ACC112 (cell line): ENCODE data around the gene LRR1.
"Not testable (repeated sequence)": the region's sequence is repeated elsewhere in the genome, so short reads cannot be mapped to it uniquely, and the experiment has no call there.

Experiments used
- H2AFZ ChIP-seq: fragments of 200-600 bp; sonication (generic); one replicate; pipeline ENCODE4 v1.6.0; 2017; ENCODE audit warnings: antibody characterized with exemption, low read length; ENCODE audit not compliant: unreplicated experiment
- H3K27ac ChIP-seq: fragments of 200-600 bp; sonication (generic); 2 replicates; pipeline ENCODE4 v1.5.1; 2014; ENCODE audit warnings: low read depth, mild to moderate bottlenecking, antibody characterized with exemption, low read length, moderate library complexity
- H3K27me3 ChIP-seq: fragments of 200-600 bp; sonication (generic); 2 replicates; pipeline ENCODE4 v1.6.1; 2014; ENCODE audit warnings: mild to moderate bottlenecking, antibody characterized with exemption, low read length, moderate library complexity, mixed read lengths; ENCODE audit not compliant: insufficient read depth
- H3K36me3 ChIP-seq: fragments of 200-600 bp; sonication (generic); 2 replicates; pipeline ENCODE4 v1.6.1; 2016; ENCODE audit warnings: mild to moderate bottlenecking, antibody characterized with exemption, low read length, moderate library complexity, mixed read lengths; ENCODE audit not compliant: insufficient read depth
- H3K4me1 ChIP-seq: fragments of 200-600 bp; sonication (generic); one replicate; pipeline ENCODE4 v1.6.1; 2016; ENCODE audit warnings: low read length, mixed read lengths; ENCODE audit not compliant: insufficient read depth, unreplicated experiment, control insufficient read depth
- H3K4me3 ChIP-seq: fragments of 200-600 bp; sonication (generic); 2 replicates; pipeline ENCODE4 v1.5.1; 2014; ENCODE audit warnings: mild to moderate bottlenecking, low read depth, low read length
- H3K79me2 ChIP-seq: fragments of 200-600 bp; sonication (generic); one replicate; pipeline ENCODE4 v1.6.0; 2016; ENCODE audit warnings: low read length; ENCODE audit not compliant: control insufficient read depth, unreplicated experiment, insufficient read depth

The LRR1 gene

GRCh38 chr14:49615776-49616175 lies 17.0 kb downstream of the LRR1 start:
- Histone ChIP-seq H3K27ac (no peak overlapping the region), H3K79me2 (peaks cover 38% of the 10 kb centered on the region), H3K27me3 (no peaks in the 10 kb centered on the region), H3K4me1 (peaks cover 16% of the 10 kb centered on the region), H2AFZ (no peak overlapping the region), H3K4me3 (no peak overlapping the region), H3K36me3 (peaks cover 12% of the 10 kb centered on the region; the same call in 1 of the 2 replicates)

- Histone ChIP-seq H3K27ac (peak overlapping the region; percentile 17; the same call in 1 of the 2 replicates), H3K4me3 (peak overlapping the region; percentile 7; the same call in 1 of the 2 replicates), H2AFZ (no peak overlapping the region), H3K27me3 (no peaks in the 10 kb centered on the region), H3K4me1 (peaks cover 16% of the 10 kb centered on the region), H3K36me3 (peaks cover 13% of the 10 kb centered on the region; the same call in 1 of the 2 replicates), H3K79me2 (peaks cover 57% of the 10 kb centered on the region)
Measured at GRCh38 chr14:49617852-49618519, 19.2 kb downstream of the LRR1 start.

GRCh38 chr14:49619273-49619672 lies 20.5 kb downstream of the LRR1 start:
- peaks cover 28% of the 10 kb centered on the region for H3K4me1 ChIP-seq
- peak overlapping the region; percentile 84 for H3K4me3 ChIP-seq
- peaks cover 12% of the 10 kb centered on the region; the same call in 1 of the 2 replicates for H3K36me3 ChIP-seq
- H3K27ac ChIP-seq, H3K27me3 ChIP-seq, H2AFZ ChIP-seq: not testable (repeated sequence)
- peaks cover 65% of the 10 kb centered on the region for H3K79me2 ChIP-seq

GRCh38 chr14:49619730-49620129 lies 21.0 kb downstream of the LRR1 start:
- H3K4me1 ChIP-seq = peaks cover 31% of the 10 kb centered on the region

GRCh38 chr14:49620182-49621113 lies 21.7 kb downstream of the LRR1 start, which contains the start of the genes MGAT2 and RPL36AL:
Gene MGAT2, plus strand, starts transcription at chr14:49620799. Its CDS starts 470 bp downstream, at chr14:49621269.
Gene RPL36AL, minus strand, starts transcription at chr14:49620626. Its CDS starts 1,522 bp downstream, at chr14:49619104.
- Histone ChIP-seq H3K4me3 (peak within 1 kb of the TSS; percentile 84), H2AFZ (peak within 1 kb of the TSS; percentile 17), H3K27me3 (no peaks in the 10 kb centered on the region), H3K79me2 (peaks cover 69% of the 10 kb centered on the region), H3K27ac (peak within 1 kb of the TSS; percentile 90), H3K4me1 (peaks cover 32% of the 10 kb centered on the region), H3K36me3 (peaks cover 12% of the 10 kb centered on the region; the same call in 1 of the 2 replicates)

More at GRCh38 chr14:49619730-49620129, 21.0 kb downstream of the LRR1 start:
- H3K4me3 ChIP-seq = peak overlapping the region; percentile 84
- no peaks in the 10 kb centered on the region for H3K27me3 ChIP-seq
- H3K27ac ChIP-seq = peak overlapping the region; percentile 90
- no peak overlapping the region for H2AFZ ChIP-seq
- peaks cover 12% of the 10 kb centered on the region; the same call in 1 of the 2 replicates for H3K36me3 ChIP-seq
- peaks cover 68% of the 10 kb centered on the region for H3K79me2 ChIP-seq

- Histone ChIP-seq H2AFZ (no peak overlapping the region), H3K4me3 (peak overlapping the region; percentile 84), H3K27ac (peak overlapping the region; percentile 90; the same call in 1 of the 2 replicates), H3K79me2 (peaks cover 73% of the 10 kb centered on the region), H3K27me3 (no peaks in the 10 kb centered on the region), H3K36me3 (peaks cover 14% of the 10 kb centered on the region; the same call in 1 of the 2 replicates), H3K4me1 (peaks cover 35% of the 10 kb centered on the region)
Measured at GRCh38 chr14:49621114-49621881, 22.6 kb downstream of the LRR1 start.

- Histone ChIP-seq H3K27me3 (no peaks in the 10 kb centered on the region), H3K27ac (no peak overlapping the region), H3K4me1 (peaks cover 35% of the 10 kb centered on the region), H3K36me3 (peaks cover 17% of the 10 kb centered on the region; the same call in 1 of the 2 replicates), H2AFZ (no peak overlapping the region), H3K79me2 (peaks cover 75% of the 10 kb centered on the region), H3K4me3 (peak overlapping the region; percentile 84)
Measured at GRCh38 chr14:49622022-49622607, 23.4 kb downstream of the LRR1 start.

GRCh38 chr14:49623387-49623786 lies 24.6 kb downstream of the LRR1 start:
- Histone ChIP-seq H3K27me3 (no peaks in the 10 kb centered on the region), H3K27ac (peak overlapping the region; percentile 28; the same call in 1 of the 2 replicates), H3K4me3 (peak overlapping the region; percentile 84), H3K4me1 (peaks cover 22% of the 10 kb centered on the region), H3K79me2 (peaks cover 68% of the 10 kb centered on the region), H3K36me3 (peaks cover 12% of the 10 kb centered on the region; the same call in 1 of the 2 replicates), H2AFZ (no peak overlapping the region)

GRCh38 chr14:49623941-49624839 lies 25.4 kb downstream of the LRR1 start:
- peak overlapping the region; percentile 84 for H3K4me3 ChIP-seq
- H3K27ac ChIP-seq = peak overlapping the region; percentile 5; the same call in 1 of the 2 replicates
- H3K4me1 ChIP-seq = peaks cover 20% of the 10 kb centered on the region
- H2AFZ ChIP-seq = no peak overlapping the region
- H3K79me2 ChIP-seq = peaks cover 64% of the 10 kb centered on the region
- H3K27me3 ChIP-seq = no peaks in the 10 kb centered on the region
- 0 out of 2 replicates have a peak, but pooled peaks cover 11% of the 10 kb centered on the region for H3K36me3 ChIP-seq
